Loucy (cell line): ENCODE results near the gene TNFSF8.

Source experiments
- H2AFZ ChIP-seq: fragments of 200-600 bp; sonication (generic); 2 replicates; pipeline ENCODE4 v1.6.0; 2016; ENCODE audit warnings: antibody characterized with exemption, mild to moderate bottlenecking, low read length, moderate library complexity
- H3F3A ChIP-seq: fragments of 200-600 bp; 2 replicates; pipeline ENCODE4 v1.6.0; 2016; ENCODE audit warnings: antibody characterized with exemption, low read depth, mild to moderate bottlenecking
- H3K27me3 ChIP-seq: fragments of 200-600 bp; sonication (generic); 2 replicates; pipeline ENCODE4 v1.6.1; 2014; ENCODE audit warnings: low read length, mild to moderate bottlenecking; ENCODE audit not compliant: insufficient read depth, poor library complexity, severe bottlenecking
- H3K36me3 ChIP-seq: fragments of 200-600 bp; sonication (generic); 2 replicates; pipeline ENCODE4 v1.6.1; 2016; ENCODE audit warnings: low read length; ENCODE audit not compliant: insufficient read depth
- H3K4me1 ChIP-seq: fragments of 200-600 bp; sonication (generic); 2 replicates; pipeline ENCODE4 v1.5.1; 2014; ENCODE audit warnings: low read length, mild to moderate bottlenecking; ENCODE audit not compliant: insufficient read depth, poor library complexity, severe bottlenecking
- H3K4me2 ChIP-seq: fragments of 200-600 bp; sonication (generic); 2 replicates; pipeline ENCODE4 v1.6.0; 2014; ENCODE audit warnings: antibody characterized with exemption, low read length, low read depth, mild to moderate bottlenecking; ENCODE audit not compliant: poor library complexity, severe bottlenecking
- H3K4me3 ChIP-seq: fragments of 200-600 bp; sonication (generic); 2 replicates; pipeline ENCODE4 v1.5.1; 2014; ENCODE audit warnings: low read length, mild to moderate bottlenecking, mixed read lengths; ENCODE audit not compliant: poor library complexity, severe bottlenecking
- H3K79me2 ChIP-seq: fragments of 200-600 bp; sonication (generic); 2 replicates; pipeline ENCODE4 v1.6.1; 2014; ENCODE audit warnings: low read length; ENCODE audit not compliant: insufficient read depth
- H3K9ac ChIP-seq: fragments of 200-600 bp; sonication (generic); 2 replicates; pipeline ENCODE4 v1.6.0; 2014; ENCODE audit warnings: mild to moderate bottlenecking, low read depth, low read length, moderate library complexity; ENCODE audit not compliant: poor library complexity, severe bottlenecking
- H3K9me2 ChIP-seq: fragments of 200-600 bp; sonication (generic); replicated peaks from 2 replicates; pipeline ENCODE4 v1.6.1; 2016; ENCODE audit warnings: low read depth, low read length, mixed read lengths
- H3K9me3 ChIP-seq: fragments of 200-600 bp; sonication (generic); 2 replicates; pipeline ENCODE4 v1.6.1; 2014; ENCODE audit warnings: mild to moderate bottlenecking, antibody characterized with exemption, low read length, low read depth; ENCODE audit not compliant: insufficient read depth
- H4K20me1 ChIP-seq: fragments of 200-600 bp; sonication (generic); 2 replicates; pipeline ENCODE4 v1.6.0; 2014; ENCODE audit warnings: antibody characterized with exemption, low read length, mild to moderate bottlenecking; ENCODE audit not compliant: insufficient read depth, poor library complexity, severe bottlenecking
- EZH2phosphoT487 ChIP-seq: fragments of 200-600 bp; IDR thresholded peaks from 2 replicates; pipeline ENCODE4 v1.6.1; 2018; ENCODE audit warnings: antibody characterized with exemption, mild to moderate bottlenecking, moderate library complexity, borderline replicate concordance
- TF ChIP-seq, protein P1 (sequence below): fragments of 200-600 bp; sonication (generic); conservative IDR thresholded peaks from 2 replicates; pipeline ENCODE4 v1.5.1; 2014; ENCODE audit warnings: mild to moderate bottlenecking, antibody characterized with exemption, low read length

The TNFSF8 gene

DNA sequence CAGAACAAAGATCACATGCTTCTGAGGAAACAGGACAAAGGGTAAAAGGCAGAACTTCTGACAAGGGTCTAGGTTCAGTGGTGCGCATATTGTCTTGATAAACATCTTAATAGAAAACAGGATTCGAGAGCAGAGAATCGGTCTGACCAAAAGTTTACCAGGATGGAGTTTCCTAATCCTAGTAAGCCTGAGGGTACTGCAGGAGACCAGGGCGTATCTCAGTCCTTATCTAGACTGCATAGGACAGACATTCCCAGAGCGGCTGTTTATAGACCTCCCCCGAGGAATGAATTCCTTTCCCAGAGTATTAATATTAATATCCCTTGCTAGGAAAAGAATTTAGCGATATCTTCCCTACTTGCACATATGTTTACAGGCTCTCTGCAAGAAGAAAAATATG lies 32.4 kb upstream of the TNFSF8 start:
- H3K9ac ChIP-seq: no peak overlapping the region
- H3K4me3 ChIP-seq: no peak overlapping the region
- no peak overlapping the region for H2AFZ ChIP-seq
- no peaks in the 10 kb centered on the region for H3F3A ChIP-seq
- no peak for TF ChIP-seq EZH2phosphoT487
- TF ChIP-seq, protein P1, sequence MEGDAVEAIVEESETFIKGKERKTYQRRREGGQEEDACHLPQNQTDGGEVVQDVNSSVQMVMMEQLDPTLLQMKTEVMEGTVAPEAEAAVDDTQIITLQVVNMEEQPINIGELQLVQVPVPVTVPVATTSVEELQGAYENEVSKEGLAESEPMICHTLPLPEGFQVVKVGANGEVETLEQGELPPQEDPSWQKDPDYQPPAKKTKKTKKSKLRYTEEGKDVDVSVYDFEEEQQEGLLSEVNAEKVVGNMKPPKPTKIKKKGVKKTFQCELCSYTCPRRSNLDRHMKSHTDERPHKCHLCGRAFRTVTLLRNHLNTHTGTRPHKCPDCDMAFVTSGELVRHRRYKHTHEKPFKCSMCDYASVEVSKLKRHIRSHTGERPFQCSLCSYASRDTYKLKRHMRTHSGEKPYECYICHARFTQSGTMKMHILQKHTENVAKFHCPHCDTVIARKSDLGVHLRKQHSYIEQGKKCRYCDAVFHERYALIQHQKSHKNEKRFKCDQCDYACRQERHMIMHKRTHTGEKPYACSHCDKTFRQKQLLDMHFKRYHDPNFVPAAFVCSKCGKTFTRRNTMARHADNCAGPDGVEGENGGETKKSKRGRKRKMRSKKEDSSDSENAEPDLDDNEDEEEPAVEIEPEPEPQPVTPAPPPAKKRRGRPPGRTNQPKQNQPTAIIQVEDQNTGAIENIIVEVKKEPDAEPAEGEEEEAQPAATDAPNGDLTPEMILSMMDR: no peak
- no peaks in the 10 kb centered on the region for H3K79me2 ChIP-seq
- no peaks in the 10 kb centered on the region for H3K27me3 ChIP-seq
- H3K9me2 ChIP-seq: no peaks in the 10 kb centered on the region
- H3K4me2 ChIP-seq: no peak overlapping the region
- no peaks in the 10 kb centered on the region for H4K20me1 ChIP-seq
- no peaks in the 10 kb centered on the region for H3K4me1 ChIP-seq
- H3K36me3 ChIP-seq: no peaks in the 10 kb centered on the region
- H3K9me3 ChIP-seq: peaks cover 13% of the 10 kb centered on the region; the same call in 1 of the 2 replicates

- Histone ChIP-seq H3K4me1 (no peaks in the 10 kb centered on the region), H3K27me3 (no peaks in the 10 kb centered on the region), H3K79me2 (no peaks in the 10 kb centered on the region), H2AFZ (no peak overlapping the region), H3K36me3 (no peaks in the 10 kb centered on the region), H3K4me2 (no peak overlapping the region), H3K4me3 (no peak overlapping the region), H3K9me2 (no peaks in the 10 kb centered on the region), H3F3A (no peaks in the 10 kb centered on the region), H4K20me1 (no peaks in the 10 kb centered on the region), H3K9ac (no peak overlapping the region), H3K9me3 (peaks cover 13% of the 10 kb centered on the region; the same call in 1 of the 2 replicates)
- TF ChIP-seq, protein P1: no peak
- no peak for TF ChIP-seq EZH2phosphoT487
These were observed 29.9 kb upstream of the TNFSF8 start for GRCh38 chr9:114960276-114960675.

DNA sequence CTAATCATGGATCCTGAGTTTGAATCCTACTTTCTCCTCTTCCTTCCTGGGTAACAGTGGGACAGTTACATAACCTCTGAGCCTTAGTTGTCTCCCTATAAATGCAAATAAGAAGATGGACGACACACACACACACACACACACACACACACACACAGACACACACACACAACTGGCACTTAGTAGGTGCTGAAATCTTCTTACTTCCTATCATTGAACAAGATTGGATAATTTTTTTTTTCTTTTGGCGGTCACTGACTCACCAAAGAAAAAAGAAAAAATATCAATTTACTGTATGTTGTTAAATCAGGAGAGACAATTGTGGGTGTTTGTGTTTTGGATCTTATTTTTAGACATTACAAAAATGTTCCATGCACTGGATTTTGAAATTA lies 28.4 kb upstream of the TNFSF8 start:
- H3F3A ChIP-seq: no peaks in the 10 kb centered on the region
- H3K9me3 ChIP-seq: peaks cover 13% of the 10 kb centered on the region; the same call in 1 of the 2 replicates
- no peaks in the 10 kb centered on the region for H3K27me3 ChIP-seq
- H3K4me2 ChIP-seq: no peak overlapping the region
- H3K4me1 ChIP-seq: no peaks in the 10 kb centered on the region
- no peaks in the 10 kb centered on the region for H3K9me2 ChIP-seq
- H2AFZ ChIP-seq: no peak overlapping the region
- TF ChIP-seq, protein P1: no peak
- TF ChIP-seq EZH2phosphoT487: no peak
- H4K20me1 ChIP-seq: no peaks in the 10 kb centered on the region
- H3K79me2 ChIP-seq: no peaks in the 10 kb centered on the region
- H3K9ac ChIP-seq: no peak overlapping the region
- H3K36me3 ChIP-seq: no peaks in the 10 kb centered on the region
- H3K4me3 ChIP-seq: no peak overlapping the region
